HG02798 (cell line): ENCODE data around the gene YPEL2.
"Not testable (repeated sequence)": the region's sequence is repeated elsewhere in the genome, so short reads cannot be mapped to it uniquely, and the experiment has no call there.

Experiments
- ATAC-seq: cut with Tn5 transposase; IDR thresholded peaks from one replicate; pipeline ENCODE4 v1.9.1; 2021; ENCODE audit warnings: mild to moderate bottlenecking; ENCODE audit not compliant: unreplicated experiment, poor library complexity

Gene YPEL2

GRCh38 chr17:59399914-59400313, 68.5 kb downstream of the YPEL2 start:
- no peak for ATAC-seq

- no peak for ATAC-seq
These were observed 69.4 kb downstream of the YPEL2 start for GRCh38 chr17:59400858-59401257.

GRCh38 chr17:59401274-59401673, 69.8 kb downstream of the YPEL2 start:
- no peak for ATAC-seq

GRCh38 chr17:59401725-59402124, 70.3 kb downstream of the YPEL2 start:
- no peak for ATAC-seq

- no peak for ATAC-seq
These were observed 71.3 kb downstream of the YPEL2 start for GRCh38 chr17:59402760-59403159.

GRCh38 chr17:59404471-59404870, 73.0 kb downstream of the YPEL2 start:
- ATAC-seq: no peak

GRCh38 chr17:59405944-59406705, 74.7 kb downstream of the YPEL2 start:
- no peak for ATAC-seq

GRCh38 chr17:59406808-59407381, 75.4 kb downstream of the YPEL2 start:
- ATAC-seq: no peak

GRCh38 chr17:59409336-59410048, 78.0 kb downstream of the YPEL2 start:
- ATAC-seq: no peak

- ATAC-seq: no peak
These were observed 78.6 kb downstream of the YPEL2 start for GRCh38 chr17:59410049-59410437.

GRCh38 chr17:59412431-59412830, 81.0 kb downstream of the YPEL2 start:
- ATAC-seq: not testable (repeated sequence)

- ATAC-seq: no peak
These were observed 81.7 kb downstream of the YPEL2 start for GRCh38 chr17:59413014-59413766.

GRCh38 chr17:59415397-59415796, 83.9 kb downstream of the YPEL2 start:
- ATAC-seq: no peak

GRCh38 chr17:59416184-59416583, 84.7 kb downstream of the YPEL2 start:
- ATAC-seq: no peak

- ATAC-seq: no peak
These were observed 86.0 kb downstream of the YPEL2 start for GRCh38 chr17:59417452-59417851.

GRCh38 chr17:59418732-59419166, 87.3 kb downstream of the YPEL2 start:
- no peak for ATAC-seq

GRCh38 chr17:59420901-59421300, 89.4 kb downstream of the YPEL2 start:
- no peak for ATAC-seq

GRCh38 chr17:59421722-59422121, 90.3 kb downstream of the YPEL2 start:
- no peak for ATAC-seq

- ATAC-seq: no peak
These were observed 91.8 kb downstream of the YPEL2 start for GRCh38 chr17:59423137-59423724.

- ATAC-seq: no peak
These were observed 92.4 kb downstream of the YPEL2 start for GRCh38 chr17:59423903-59424302.
